Trophoblast cell (in vitro differentiated cells and primary cell): Measurements from ENCODE around the gene UNC13A.

ENCODE experiments used
- DNase-seq, 2 donors: peaks; one replicate each; pipeline ENCODE4 v3.0.0-alpha.2; 2016
- H2AFZ ChIP-seq: 2 replicates; pipeline ENCODE4 v1.6.1; 2013; ENCODE audit warnings: low read length, moderate library complexity, mild to moderate bottlenecking; ENCODE audit not compliant: insufficient read depth, poor library complexity
- H2AK5ac ChIP-seq: 2 replicates; pipeline ENCODE4 v1.6.1; 2013; ENCODE audit warnings: mild to moderate bottlenecking, low read length
- H2BK120ac ChIP-seq: 2 replicates; pipeline ENCODE4 v1.6.1; 2013; ENCODE audit warnings: low read length, mild to moderate bottlenecking, moderate library complexity; ENCODE audit not compliant: insufficient read depth, poor library complexity
- H2BK12ac ChIP-seq: 2 replicates; pipeline ENCODE4 v1.6.1; 2013; ENCODE audit warnings: mild to moderate bottlenecking, low read length, moderate library complexity
- H2BK5ac ChIP-seq: 2 replicates; pipeline ENCODE4 v1.6.1; 2013; ENCODE audit warnings: low read length, low read depth, moderate library complexity, mild to moderate bottlenecking; ENCODE audit not compliant: poor library complexity
- H3K14ac ChIP-seq: 2 replicates; pipeline ENCODE4 v1.6.1; 2013; ENCODE audit warnings: mild to moderate bottlenecking, low read length
- H3K18ac ChIP-seq: 2 replicates; pipeline ENCODE4 v1.6.1; 2013; ENCODE audit warnings: mild to moderate bottlenecking, low read length
- H3K23ac ChIP-seq: 2 replicates; pipeline ENCODE4 v1.6.1; 2013; ENCODE audit warnings: low read length
- H3K27ac ChIP-seq: 2 replicates; pipeline ENCODE4 v1.5.1; 2013; ENCODE audit warnings: low read depth, mild to moderate bottlenecking, inconsistent platforms, low read length, moderate library complexity
- H3K27me3 ChIP-seq: 2 replicates; pipeline ENCODE4 v1.6.1; 2013; ENCODE audit warnings: inconsistent platforms, mild to moderate bottlenecking, low read length, moderate library complexity; ENCODE audit not compliant: insufficient read depth
- H3K36me3 ChIP-seq, 2 experiments: 1 replicate in 1 of 2; 2 replicates in 1 of 2; pipeline ENCODE4 v1.6.1; 2013; ENCODE audit warnings: low read length in 2 of 2, mild to moderate bottlenecking in 2 of 2, moderate library complexity in 1 of 2; ENCODE audit not compliant: insufficient read depth in 2 of 2, control insufficient read depth in 1 of 2
- H3K4ac ChIP-seq: 2 replicates; pipeline ENCODE4 v1.6.1; 2013; ENCODE audit warnings: low read depth, mild to moderate bottlenecking, low read length, moderate library complexity
- H3K4me1 ChIP-seq, 2 experiments: 1 replicate in 1 of 2; 2 replicates in 1 of 2; pipeline ENCODE4 v1.6.1; 2013; ENCODE audit warnings: low read length in 2 of 2, mild to moderate bottlenecking in 2 of 2, moderate library complexity in 1 of 2; ENCODE audit not compliant: insufficient read depth in 2 of 2, control insufficient read depth in 1 of 2
- H3K4me2 ChIP-seq: 2 replicates; pipeline ENCODE4 v1.6.1; 2013; ENCODE audit warnings: inconsistent platforms, mild to moderate bottlenecking, low read length, moderate library complexity
- H3K4me3 ChIP-seq: 2 replicates; pipeline ENCODE4 v1.5.1; 2013; ENCODE audit warnings: mild to moderate bottlenecking, low read depth, low read length, inconsistent platforms
- H3K79me1 ChIP-seq: one replicate; pipeline ENCODE4 v1.6.1; 2013; ENCODE audit warnings: low read length
- H3K79me2 ChIP-seq: 2 replicates; pipeline ENCODE4 v1.6.1; 2013; ENCODE audit warnings: low read length, mild to moderate bottlenecking; ENCODE audit not compliant: control insufficient read depth, insufficient read depth, poor library complexity
- H3K9ac ChIP-seq: 2 replicates; pipeline ENCODE4 v1.6.1; 2013; ENCODE audit warnings: mild to moderate bottlenecking, low read length
- H3K9me3 ChIP-seq: 2 replicates; pipeline ENCODE4 v1.6.1; 2013; ENCODE audit warnings: low read depth, mild to moderate bottlenecking, control low read depth, inconsistent platforms, low read length; ENCODE audit not compliant: insufficient read depth
- H4K12ac ChIP-seq: 2 replicates; pipeline ENCODE4 v1.6.1; 2013; ENCODE audit warnings: low read depth, mild to moderate bottlenecking, low read length, moderate library complexity
- H4K8ac ChIP-seq: 2 replicates; pipeline ENCODE4 v1.6.1; 2013; ENCODE audit warnings: low read depth, mild to moderate bottlenecking, low read length, moderate library complexity
- H4K91ac ChIP-seq: one replicate; pipeline ENCODE4 v1.6.1; 2013; ENCODE audit warnings: low read depth, mild to moderate bottlenecking, low read length, moderate library complexity
- WGBS: extraction: QIAGEN DNeasy Blood & Tissue Kit; methylation state at CpG from one replicate; pipeline ENCODE4 v1.1.7; 2013; ENCODE audit warnings: missing lambda C conversion rate; ENCODE audit not compliant: insufficient read length, insufficient coverage; ENCODE audit errors: extremely low coverage; 5-methylcytosine and 5-hydroxymethylcytosine counted together

Gene UNC13A

DNA sequence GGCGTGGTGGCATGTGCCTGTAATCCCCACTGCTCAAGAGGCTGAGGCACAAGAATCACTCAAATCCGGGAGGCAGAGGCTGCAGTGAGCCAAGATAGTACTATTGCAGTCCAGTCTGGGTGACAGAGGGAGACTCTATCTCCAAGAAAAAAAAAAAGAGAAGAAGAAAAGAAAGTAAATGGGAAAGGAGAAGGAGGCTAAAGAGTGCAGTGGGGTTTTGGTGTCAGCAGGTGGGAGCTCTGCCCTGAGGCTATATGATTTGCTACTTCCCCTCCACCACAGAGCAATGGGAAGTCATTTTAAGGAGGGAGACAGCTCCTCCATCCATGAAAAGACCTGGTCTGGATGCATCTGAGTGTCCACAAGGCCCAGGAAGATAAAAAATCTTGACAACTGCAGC lies 23.1 kb downstream of the UNC13A start:
- Histone ChIP-seq H3K36me3 (no peaks in the 10 kb centered on the region), H3K4me2 (no peak overlapping the region), H3K9ac (no peak overlapping the region), H3K27ac (no peak overlapping the region), H4K8ac (no peak overlapping the region), H3K27me3 (no peaks in the 10 kb centered on the region), H4K12ac (no peak overlapping the region), H2BK12ac (no peak overlapping the region), H3K4me3 (no peak overlapping the region), H4K91ac (no peak overlapping the region), H2BK5ac (no peak overlapping the region), H3K18ac (no peak overlapping the region), H2AK5ac (no peak overlapping the region), H3K9me3 (peaks cover 6% of the 10 kb centered on the region), H3K79me2 (no peaks in the 10 kb centered on the region), H2BK120ac (no peak overlapping the region), H3K14ac (no peak overlapping the region), H3K4ac (no peak overlapping the region), H3K79me1 (no peaks in the 10 kb centered on the region), H3K23ac (no peak overlapping the region), H3K4me1 (no peaks in the 10 kb centered on the region), H2AFZ (no peak overlapping the region)
- no CpG with 5 or more reads among the region's 2 CpGs for WGBS
- DNase-seq = no peak

DNA sequence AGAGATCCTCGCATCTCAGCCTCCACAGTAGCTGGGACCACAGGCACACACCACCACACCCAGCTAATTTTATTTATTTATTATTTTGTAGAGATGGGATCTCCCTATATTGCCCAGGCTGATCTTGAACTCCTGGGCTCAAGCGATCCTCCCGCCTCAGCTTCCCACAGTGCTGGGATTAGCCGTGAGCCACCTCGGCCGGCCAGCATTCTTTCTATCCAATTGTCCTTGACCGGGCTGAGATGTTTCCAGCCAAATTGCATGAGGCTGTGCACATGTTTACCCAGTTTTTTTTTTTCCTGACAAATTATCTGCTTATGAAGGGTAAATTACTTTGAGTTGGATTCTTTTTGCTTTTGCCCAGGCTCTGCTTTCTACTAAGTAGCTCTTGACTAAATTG lies 28.2 kb downstream of the UNC13A start:
- no CpG with 5 or more reads among the region's 7 CpGs for WGBS
- H4K12ac ChIP-seq = no peak overlapping the region

DNA sequence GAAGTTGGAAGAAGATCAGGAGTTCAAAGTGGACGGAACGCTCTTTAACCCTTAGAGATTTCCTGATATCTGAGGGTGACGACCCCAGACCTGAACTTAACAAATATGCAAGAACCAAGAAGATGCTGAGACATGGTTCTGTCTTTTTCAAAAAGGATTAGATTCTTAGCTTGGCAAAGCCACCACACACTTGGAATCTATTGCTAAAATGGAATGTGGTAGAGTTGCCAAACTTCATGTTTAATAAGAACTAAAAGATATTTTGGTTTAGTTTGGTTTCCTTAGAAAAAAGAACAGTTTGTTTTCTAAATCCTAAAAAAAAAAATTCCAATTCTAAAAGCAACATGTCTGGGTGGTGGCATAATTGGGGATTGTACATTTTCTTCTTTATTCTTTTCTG lies 29.5 kb downstream of the UNC13A start:
- H2BK120ac ChIP-seq = no peak overlapping the region
- no peak overlapping the region for H4K91ac ChIP-seq
- no peak overlapping the region for H3K18ac ChIP-seq
- no peaks in the 10 kb centered on the region for H3K4me1 ChIP-seq
- no peaks in the 10 kb centered on the region for H3K79me1 ChIP-seq
- H3K79me2 ChIP-seq = no peaks in the 10 kb centered on the region
- no peak overlapping the region for H3K23ac ChIP-seq
- WGBS = no CpG with 5 or more reads among the region's 3 CpGs
- H4K12ac ChIP-seq = no peak overlapping the region
- no peaks in the 10 kb centered on the region for H3K36me3 ChIP-seq
- H3K9ac ChIP-seq = no peak overlapping the region
- no peaks in the 10 kb centered on the region for H3K27me3 ChIP-seq
- H3K4me3 ChIP-seq = no peak overlapping the region
- H3K9me3 ChIP-seq = peaks cover 3% of the 10 kb centered on the region
- no peak overlapping the region for H3K4ac ChIP-seq
- no peak overlapping the region for H2BK5ac ChIP-seq
- H3K27ac ChIP-seq = no peak overlapping the region
- no peak overlapping the region for H3K4me2 ChIP-seq
- DNase-seq = no peak
- H2BK12ac ChIP-seq = no peak overlapping the region
- no peak overlapping the region for H4K8ac ChIP-seq
- H2AFZ ChIP-seq = no peak overlapping the region
- no peak overlapping the region for H3K14ac ChIP-seq
- no peak overlapping the region for H2AK5ac ChIP-seq

More for the DNA sequence above, 28.2 kb downstream of the UNC13A start:
- no peaks in the 10 kb centered on the region for H3K79me1 ChIP-seq
- no peak overlapping the region for H3K18ac ChIP-seq
- no peak overlapping the region for H3K4me2 ChIP-seq
- H2AK5ac ChIP-seq = no peak overlapping the region
- H4K8ac ChIP-seq = no peak overlapping the region
- H2BK120ac ChIP-seq = no peak overlapping the region
- H3K23ac ChIP-seq = no peak overlapping the region
- H2BK12ac ChIP-seq = no peak overlapping the region
- H3K4me1 ChIP-seq = no peaks in the 10 kb centered on the region
- no peak overlapping the region for H3K27ac ChIP-seq
- H3K36me3 ChIP-seq = no peaks in the 10 kb centered on the region
- no peak overlapping the region for H3K14ac ChIP-seq
- no peak overlapping the region for H2AFZ ChIP-seq
- no peaks in the 10 kb centered on the region for H3K27me3 ChIP-seq
- DNase-seq = no peak
- no peak overlapping the region for H3K9ac ChIP-seq
- H4K91ac ChIP-seq = no peak overlapping the region
- H3K4me3 ChIP-seq = no peak overlapping the region
- H3K4ac ChIP-seq = no peak overlapping the region
- no peaks in the 10 kb centered on the region for H3K79me2 ChIP-seq
- no peak overlapping the region for H2BK5ac ChIP-seq
- H3K9me3 ChIP-seq = peaks cover 6% of the 10 kb centered on the region

DNA sequence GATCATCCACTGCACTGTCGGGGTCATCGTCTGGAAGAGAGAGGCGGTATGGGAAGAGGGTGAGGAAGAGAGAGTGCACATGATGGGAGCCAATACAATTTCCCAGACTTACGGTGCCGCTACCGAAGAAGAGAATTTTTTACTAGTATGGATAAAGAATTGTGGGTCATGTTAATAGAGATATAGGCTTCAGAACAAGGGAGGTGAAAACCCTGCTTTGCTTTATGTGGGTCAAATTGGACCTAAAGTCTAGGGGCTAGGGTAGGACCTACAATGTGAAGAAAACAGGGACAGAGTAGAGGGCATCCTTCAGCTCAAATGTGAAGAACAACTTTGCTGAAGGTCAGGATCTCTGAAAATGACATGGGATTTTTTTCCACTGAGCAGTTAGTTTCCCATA lies 29.9 kb downstream of the UNC13A start:
- Histone ChIP-seq H4K12ac (no peak overlapping the region), H4K91ac (no peak overlapping the region), H3K4me2 (no peak overlapping the region), H2AK5ac (no peak overlapping the region), H3K9me3 (peaks cover 3% of the 10 kb centered on the region), H3K18ac (no peak overlapping the region), H2BK12ac (no peak overlapping the region), H3K14ac (no peak overlapping the region), H3K4me1 (no peaks in the 10 kb centered on the region), H2BK120ac (no peak overlapping the region), H3K27me3 (no peaks in the 10 kb centered on the region), H2AFZ (no peak overlapping the region), H3K4me3 (no peak overlapping the region), H2BK5ac (no peak overlapping the region), H3K4ac (no peak overlapping the region), H3K9ac (no peak overlapping the region), H3K27ac (no peak overlapping the region), H3K79me2 (no peaks in the 10 kb centered on the region), H3K23ac (no peak overlapping the region), H3K36me3 (no peaks in the 10 kb centered on the region), H4K8ac (no peak overlapping the region), H3K79me1 (no peaks in the 10 kb centered on the region)
- WGBS = no CpG with 5 or more reads among the region's 6 CpGs
- no peak for DNase-seq
